Activated CD4-positive, alpha-beta T cell treated with anti-CD3 and anti-CD28 coated beads, Interleukin-10, Interleukin-2, amounts not matched to agents 100 ng/mL and 50 ng/mL, durations not matched to agents 16 hours and 8 hours (primary cell): ENCODE measurements around the gene CACNB1.

ENCODE experiments used
- DNase-seq: peaks from one replicate; pipeline ENCODE4 v3.0.0-alpha.2; 2020

CACNB1 gene

GRCh38 chr17:39200070-39200879, 2.8 kb upstream of the CACNB1 start, which contains the start of gene RPL19:
RPL19 (plus strand) TSS chr17:39200283; CDS start chr17:39200345, 62 bp downstream.
- peak; percentile 85 for DNase-seq

DNA sequence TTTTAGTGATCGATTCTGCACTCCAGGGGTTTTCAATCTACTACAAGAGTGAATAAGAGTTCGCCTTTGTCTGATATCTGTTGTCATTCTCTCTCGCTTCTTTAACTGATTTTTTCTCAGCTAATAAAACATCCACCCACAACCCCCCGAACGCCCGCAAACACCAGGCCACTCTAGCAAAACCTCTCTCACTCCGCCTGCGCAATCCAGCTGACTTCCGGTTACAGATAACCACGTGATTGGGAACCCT, 2.3 kb upstream of the CACNB1 start:
- peak; percentile 94 for DNase-seq

- DNase-seq = no peak
These were observed 707 bp upstream of the CACNB1 start for GRCh38 chr17:39198186-39198566.

GRCh38 chr17:39196808-39197291, 619 bp downstream of the CACNB1 start:
- peak; percentile 61 for DNase-seq

DNA sequence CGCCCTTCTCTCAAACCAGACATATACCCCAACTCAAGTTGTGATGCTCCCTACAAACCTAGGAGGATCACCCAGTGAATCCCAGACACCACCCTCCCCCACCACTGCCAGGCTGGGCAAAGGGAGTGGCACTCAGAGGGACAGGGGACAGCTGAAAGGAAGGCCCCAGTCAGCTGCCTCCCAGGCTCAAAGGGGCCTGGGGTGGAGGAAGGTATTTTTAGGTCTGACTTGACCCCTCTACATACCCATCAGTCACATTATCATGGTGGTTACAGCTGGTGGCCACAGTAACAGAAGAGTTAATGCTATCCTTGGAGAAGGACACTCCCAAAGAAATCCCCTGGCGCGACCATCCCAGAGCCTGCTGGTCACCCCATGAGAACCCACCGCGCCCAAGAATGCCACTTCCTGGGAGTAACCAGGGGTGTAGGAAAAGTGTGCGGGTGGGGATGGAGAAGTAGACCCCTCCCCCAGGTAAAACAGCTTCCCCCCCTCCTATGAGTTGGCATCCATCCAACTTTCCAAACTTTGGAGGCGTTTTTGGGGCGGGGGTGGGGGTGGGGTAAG, 1.1 kb downstream of the CACNB1 start:
- DNase-seq = no peak

GRCh38 chr17:39195568-39196160, 1.8 kb downstream of the CACNB1 start:
- no peak for DNase-seq

- DNase-seq = no peak
These were observed 2.4 kb downstream of the CACNB1 start for GRCh38 chr17:39194985-39195524.

DNA sequence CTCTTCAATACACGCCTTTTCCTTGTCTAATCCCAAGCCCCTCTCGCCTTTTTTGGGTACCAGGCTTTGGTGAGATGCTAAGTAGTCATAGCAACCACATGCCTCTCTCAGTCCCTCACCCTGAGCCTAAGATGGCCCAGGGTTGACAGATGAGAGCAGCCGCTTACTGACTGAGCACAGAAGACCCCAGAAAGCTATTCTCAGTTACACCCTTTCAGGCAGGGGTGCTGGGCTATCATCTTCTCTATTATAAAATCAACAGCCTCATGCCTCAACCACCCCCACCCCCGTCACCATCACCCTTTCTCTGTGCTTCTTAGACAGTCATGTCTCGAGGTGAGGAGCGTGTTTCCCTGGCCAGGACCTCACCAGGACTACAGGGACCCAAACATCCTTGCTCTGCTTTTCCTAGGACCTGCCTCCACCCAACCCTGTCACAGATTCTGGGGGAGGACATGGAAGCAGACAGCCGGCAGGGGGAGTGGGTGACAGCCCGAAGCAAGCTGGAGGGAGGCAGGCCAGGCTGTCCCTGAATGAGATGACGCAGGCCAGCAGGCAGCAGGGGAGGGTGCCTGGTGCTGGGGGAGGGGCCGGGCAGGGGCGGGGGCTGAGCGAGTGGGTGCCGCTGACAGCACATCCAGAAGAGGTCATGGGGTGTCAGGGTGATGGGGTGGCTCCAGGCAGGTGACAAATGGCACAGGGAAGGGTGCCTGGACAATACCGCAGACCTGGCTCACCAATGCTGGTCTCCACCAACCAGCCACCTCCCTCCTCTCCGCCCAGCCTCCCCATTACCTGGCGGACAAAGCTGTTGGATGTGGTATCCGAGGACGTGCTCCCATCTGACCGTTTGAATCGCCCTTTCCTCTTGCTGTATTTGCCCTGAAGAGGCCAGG, 3.1 kb downstream of the CACNB1 start:
- no peak for DNase-seq

DNA sequence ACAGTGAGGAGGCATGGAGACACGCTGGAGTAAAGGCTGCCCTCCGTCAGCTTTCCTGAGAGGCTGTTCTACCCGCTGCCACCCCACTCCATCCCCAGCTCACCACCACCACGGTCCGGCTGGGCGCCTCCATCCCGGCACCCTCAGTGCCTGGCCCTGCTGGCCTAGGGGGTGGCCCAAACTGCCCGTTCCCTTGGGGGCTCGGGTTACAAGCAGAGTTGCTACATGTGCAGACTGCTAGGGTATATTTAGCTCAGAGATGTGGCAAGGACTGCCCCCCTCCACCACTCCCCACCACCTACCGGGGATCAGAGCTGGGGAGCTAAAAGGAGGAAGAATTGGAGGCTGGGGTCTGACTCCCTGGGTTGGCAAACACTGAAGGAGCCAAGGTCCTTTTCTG, 4.1 kb downstream of the CACNB1 start:
- no peak for DNase-seq

GRCh38 chr17:39192901-39193300, 4.6 kb downstream of the CACNB1 start:
- no peak for DNase-seq

GRCh38 chr17:39191750-39192510, 5.5 kb downstream of the CACNB1 start:
- DNase-seq = no peak

DNA sequence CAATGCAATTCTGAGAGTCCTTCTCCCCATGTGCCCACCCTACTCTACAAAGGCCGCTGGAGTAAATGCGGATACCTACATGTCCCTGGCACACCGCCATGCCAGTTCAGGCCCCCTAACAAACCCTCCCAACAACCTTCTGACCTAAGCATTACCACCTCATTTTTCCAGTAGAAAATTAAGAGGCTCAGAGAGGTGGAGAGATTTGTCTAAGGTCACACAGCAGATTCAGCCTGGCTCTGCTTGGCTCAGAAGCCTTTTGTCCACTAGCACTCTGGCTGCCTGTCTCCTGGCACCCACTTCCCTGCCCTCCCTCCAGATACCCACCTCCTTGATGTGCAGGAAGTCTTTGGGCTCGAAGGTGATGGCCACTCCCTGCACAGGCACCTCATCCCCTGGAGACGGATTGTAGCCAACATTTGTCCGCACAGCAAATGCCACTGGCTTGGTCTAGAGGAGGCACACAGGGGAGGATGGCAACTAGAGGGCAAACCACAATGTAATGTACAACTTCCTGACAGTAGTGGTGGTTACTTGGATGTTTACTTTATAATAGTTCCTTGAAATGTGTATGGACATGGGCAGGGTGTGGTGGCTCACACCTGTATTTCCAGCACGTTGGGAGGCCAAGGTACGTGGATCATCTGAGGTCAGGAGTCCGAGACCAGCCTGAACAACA, 10.2 kb downstream of the CACNB1 start:
- DNase-seq = no peak

- DNase-seq = no peak
These were observed 10.9 kb downstream of the CACNB1 start for GRCh38 chr17:39186481-39187002.

- DNase-seq = no peak
These were observed 13.7 kb downstream of the CACNB1 start for GRCh38 chr17:39183720-39184119.

DNA sequence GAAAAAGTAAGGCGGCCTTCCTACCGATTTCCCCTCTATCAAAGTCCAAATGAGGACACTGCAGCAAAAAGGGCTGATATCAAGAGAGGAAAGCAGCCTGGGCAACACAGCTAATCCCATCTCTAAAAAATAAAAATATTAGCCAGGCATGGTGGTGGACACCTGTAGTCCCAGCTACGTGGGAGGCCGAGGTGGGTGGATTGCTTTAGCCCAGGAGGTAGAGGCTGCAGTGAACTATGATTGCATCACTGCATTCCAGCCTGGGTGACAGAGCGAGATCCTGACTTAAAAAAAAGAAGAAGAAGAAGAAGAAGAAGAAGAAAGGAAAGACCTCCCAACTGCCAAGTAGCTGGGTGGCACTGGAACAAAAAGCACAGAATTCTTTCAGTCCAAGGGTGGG, 14.4 kb downstream of the CACNB1 start:
- no peak for DNase-seq

GRCh38 chr17:39181303-39181702, 16.2 kb downstream of the CACNB1 start:
- DNase-seq = no peak

DNA sequence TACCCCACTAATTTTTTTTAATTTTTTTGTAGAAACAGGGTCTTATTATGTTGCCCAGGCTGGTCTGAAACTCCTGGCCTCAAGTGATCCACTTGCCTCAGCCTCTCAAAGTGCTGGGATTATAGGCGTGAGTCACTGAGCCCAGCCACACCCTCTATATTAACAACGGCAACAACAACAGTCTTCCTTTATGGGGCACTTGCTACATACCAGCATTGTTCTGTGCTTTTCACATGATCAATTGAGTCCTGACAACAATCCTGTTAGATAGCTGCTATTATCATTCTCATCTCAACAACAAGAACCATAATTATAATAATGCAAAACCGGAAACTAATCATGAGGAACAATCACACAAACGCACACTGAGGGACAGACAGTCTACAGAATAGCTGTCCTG, 18.9 kb downstream of the CACNB1 start:
- DNase-seq = no peak

- no peak for DNase-seq
These were observed 20.2 kb downstream of the CACNB1 start for GRCh38 chr17:39177256-39177655.

DNA sequence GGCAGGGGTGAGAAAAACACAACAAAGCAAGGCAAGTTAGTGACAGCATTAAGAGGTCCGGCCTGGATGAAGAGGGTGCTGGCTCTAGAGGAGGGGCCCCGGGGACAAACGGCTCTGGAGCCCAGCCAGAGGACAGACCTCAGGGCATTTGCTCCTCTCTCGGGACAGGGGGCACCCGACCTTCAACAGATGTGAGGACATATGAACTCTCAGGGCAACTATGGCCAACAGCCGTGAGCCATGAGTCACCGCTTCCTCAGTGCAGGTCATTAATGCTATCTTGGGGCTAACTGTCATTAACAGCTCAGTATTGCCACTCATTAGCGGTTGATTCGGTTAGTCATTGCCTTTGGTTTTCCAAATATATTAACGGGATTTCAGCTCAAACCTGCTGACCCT, 21.8 kb downstream of the CACNB1 start:
- DNase-seq = no peak

DNA sequence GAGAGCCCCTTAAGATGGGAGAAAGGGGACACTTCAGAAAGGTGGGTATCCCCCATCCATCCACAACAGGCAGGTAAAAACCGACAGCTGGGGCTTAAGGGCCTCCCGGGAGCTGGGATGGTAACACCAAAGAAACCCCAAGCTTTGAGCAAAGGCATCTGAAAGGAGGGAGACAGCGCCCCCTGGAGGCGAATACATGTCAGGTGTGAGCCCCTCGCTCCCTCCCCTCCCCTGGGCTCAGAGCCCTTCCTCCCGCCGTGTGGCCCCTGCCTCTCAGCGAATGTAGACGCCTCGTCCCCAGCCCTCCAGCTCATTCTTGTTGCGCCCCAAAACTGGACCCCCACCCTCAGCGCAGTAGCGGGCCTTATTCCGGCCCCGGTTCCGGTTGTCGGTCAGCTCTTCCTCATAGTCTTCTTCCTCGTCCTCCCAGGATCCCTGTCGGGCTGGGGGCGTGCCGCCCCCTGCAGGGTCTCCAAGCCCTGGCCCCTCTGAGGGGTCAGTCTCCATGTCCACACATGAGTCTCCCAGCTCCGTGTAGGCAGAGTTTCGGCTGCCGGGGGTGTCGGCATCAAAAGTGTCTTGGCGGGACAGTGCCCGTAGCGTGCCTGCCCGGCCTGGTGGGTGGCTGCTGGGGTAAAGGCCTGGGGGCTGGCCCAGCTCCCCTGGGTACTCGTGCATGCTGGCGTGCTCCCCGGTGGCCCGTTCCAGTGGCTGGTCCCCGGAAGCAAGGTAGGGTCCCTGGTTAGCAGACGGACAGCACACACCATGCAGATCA, 22.4 kb downstream of the CACNB1 start:
- peak; percentile 71 for DNase-seq
